Measurements from ENCODE around the gene SSX2IP. TPM values are rescaled to one million over a fixed set of nuclear protein-coding genes. Genes with fewer than 3 reads are reported as not detected.

The SSX2IP gene
- total RNA-seq (2022; extraction: Qiagen RNA extraction) = 12.5 to 15.2 TPM (median 14.4 TPM) in 5 replicates

GRCh38 chr1:84690397-84691121, at the start of gene SSX2IP:
Gene SSX2IP (minus strand): TSS chr1:84690461. CDS start chr1:84671219, 19,242 bp downstream.

Other genes with a start within 250 kb of the SSX2IP start
- 33.1 to 38.2 TPM (median 34.6 TPM) in 5 replicates for gene RPF1, start 211.2 kb downstream of the SSX2IP start, total RNA-seq (2022; extraction: Qiagen RNA extraction)
- gene SPATA1, start 184.1 kb downstream of the SSX2IP start, total RNA-seq (2022; extraction: Qiagen RNA extraction) = 0.53 to 1.7 TPM (median 1.1 TPM) in 5 replicates
- 190 to 234 TPM (median 212 TPM) in 5 replicates for gene GNG5, start 183.9 kb downstream of the SSX2IP start, total RNA-seq (2022; extraction: Qiagen RNA extraction)
- 5.6 to 6.9 TPM (median 6.1 TPM) in 5 replicates for gene CTBS, start 116.0 kb downstream of the SSX2IP start, total RNA-seq (2022; extraction: Qiagen RNA extraction)
- 0.33 to 0.51 TPM (median 0.39 TPM) in 5 replicates for gene LPAR3, start 202.7 kb upstream of the SSX2IP start, total RNA-seq (2022; extraction: Qiagen RNA extraction)